Activated CD4-positive, alpha-beta T cell treated with anti-CD3 and anti-CD28 coated beads, Interleukin-2, amount 50 U/mL, for 16 hours (primary cell): ENCODE results near the gene CCNL1.

Source experiments
- DNase-seq: peaks from one replicate; pipeline ENCODE4 v3.0.0-alpha.2; 2020

The CCNL1 gene

DNA sequence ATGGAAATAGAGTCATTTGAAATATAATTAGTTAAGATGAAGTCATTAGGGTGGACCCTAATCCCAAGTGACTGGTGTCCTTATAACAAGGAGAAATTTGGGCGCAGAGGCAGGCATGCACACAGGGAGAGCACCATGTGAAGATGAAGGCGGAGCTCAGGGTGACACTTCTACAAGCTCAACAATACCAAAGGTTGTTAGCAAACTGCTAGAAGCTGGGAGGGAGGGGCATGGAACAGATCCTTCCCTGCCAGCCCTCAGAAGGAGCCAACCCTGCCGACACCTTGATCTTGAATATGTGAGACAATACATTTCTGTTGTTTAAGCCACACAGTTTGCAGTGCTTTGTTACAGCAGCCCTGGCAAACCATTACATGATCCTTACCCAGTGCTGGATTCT is 57.8 kb downstream of the CCNL1 start:
- DNase-seq: no peak

DNA sequence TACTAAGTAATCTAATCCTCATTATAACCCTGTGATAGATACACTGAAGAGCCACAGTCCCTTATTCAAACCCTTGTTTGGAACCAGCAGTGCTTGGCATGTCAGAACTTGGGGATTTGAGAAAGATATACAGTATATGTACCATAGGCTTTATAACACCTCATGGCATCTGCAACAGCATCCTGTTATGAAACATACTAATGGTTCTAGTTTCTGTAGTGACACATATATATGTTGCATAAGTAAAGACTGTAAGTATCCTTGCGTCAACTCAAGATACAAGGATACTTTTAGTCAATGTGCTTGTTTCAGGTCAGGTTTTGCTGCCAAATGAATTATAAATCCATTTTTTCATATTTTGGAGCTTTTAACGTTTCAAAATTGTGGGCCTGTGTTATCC is 58.5 kb downstream of the CCNL1 start:
- no peak for DNase-seq

DNA sequence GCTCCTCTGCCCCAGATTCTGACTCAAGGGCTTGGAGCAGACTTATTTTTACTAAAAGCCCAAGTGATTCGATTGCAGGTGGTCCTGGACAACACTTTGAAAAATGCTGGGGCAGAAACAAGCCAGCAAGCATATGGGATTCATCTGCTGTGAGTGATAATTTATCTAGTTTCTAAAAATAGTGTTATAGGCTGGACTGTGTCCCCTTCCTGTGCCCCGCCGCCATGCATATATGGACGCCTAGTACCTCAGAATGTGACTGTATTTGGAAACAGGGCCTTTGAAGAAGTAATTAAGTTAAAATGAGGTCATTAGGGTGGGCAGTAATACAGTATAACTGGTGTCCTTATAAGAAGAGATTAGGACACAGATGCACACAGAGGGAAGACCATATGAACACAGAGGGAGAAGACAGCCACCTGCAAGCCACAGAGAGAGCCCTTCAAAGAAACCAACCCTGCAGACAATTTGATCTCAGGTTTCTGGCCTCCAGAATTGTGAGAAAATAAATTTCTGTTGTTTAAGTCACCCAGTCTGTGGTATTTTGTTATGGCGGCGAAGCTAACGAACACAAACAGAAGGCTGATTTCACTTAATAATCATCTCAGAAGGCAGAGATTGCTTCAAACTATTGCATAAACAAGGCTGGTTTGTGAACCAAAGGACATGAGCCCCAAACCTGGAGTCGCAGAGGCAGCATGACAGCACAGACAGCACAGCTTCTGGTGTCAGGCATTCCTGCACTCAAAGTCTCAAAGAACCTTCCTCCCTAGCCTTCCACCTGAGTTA is 59.1 kb downstream of the CCNL1 start:
- no peak for DNase-seq

DNA sequence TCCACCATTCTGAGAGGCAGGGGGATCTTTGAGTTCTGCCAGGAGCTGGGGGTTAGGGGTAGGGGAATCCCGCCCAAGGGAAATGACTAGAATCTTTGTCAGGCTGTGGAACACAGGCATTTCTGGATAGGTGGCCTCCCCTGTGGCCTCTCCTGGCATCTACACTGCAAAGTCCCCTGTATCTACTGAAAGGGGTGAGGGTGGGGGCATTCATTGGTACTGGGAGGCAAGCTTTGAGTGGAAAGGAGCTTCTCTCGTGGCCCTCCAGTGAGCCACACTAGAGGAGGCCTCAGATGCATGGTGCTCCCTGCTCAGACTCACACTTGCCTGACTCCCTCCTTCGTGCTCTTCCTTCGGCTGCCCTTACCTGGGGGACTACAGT is 59.9 kb downstream of the CCNL1 start:
- DNase-seq: no peak

DNA sequence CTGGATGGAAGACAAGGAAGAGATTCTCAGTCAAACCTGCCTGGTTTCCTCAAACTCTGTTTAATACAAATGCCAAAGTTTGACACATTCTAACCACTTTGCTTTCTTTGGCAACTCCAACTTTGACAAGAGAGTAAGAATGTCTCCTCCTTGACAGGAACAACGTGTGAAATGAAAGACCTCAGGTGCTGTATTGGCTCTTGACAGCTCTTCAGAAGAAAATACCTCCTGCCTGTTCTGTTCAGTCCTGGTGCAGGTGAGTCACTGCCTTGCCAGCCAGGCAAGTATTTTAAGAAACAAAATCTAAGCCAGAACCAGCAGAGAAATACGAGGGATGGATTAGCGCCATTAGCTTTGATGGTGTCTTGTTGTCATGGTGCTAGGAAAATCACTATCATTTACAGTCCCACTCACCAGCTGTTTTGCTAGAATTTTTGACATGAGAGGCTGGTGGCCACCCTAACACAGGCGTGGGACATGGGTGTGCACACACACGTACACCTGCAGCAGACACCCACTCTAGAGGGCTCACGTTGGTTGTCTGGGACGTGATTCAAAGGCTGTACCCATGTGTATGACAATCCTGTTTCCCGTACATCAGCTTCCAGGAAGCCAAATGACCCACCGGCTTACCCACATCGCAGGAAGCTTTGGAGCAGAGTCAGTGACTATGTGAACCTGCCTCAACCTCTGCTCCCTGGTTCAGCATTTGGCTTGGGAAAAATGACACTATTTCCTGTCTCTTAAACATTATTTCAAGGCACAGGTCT is 60.4 kb downstream of the CCNL1 start:
- DNase-seq: no peak

DNA sequence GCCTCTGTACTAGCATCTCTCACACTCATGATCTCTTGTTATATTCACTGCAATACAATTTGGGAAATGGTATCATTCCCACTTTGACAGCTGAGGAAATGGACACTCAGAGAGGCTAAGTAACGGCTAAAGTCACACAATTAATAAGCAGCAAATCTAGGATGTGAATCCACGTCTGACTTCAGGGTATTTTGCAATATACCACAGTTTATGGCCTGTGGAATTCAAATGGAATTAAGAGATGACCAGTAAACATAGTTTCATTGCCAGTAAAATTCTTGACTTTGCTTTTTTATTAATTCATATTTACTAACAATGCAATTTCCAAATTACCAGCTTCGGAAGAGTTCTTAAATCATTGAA is 61.1 kb downstream of the CCNL1 start:
- DNase-seq: no peak

DNA sequence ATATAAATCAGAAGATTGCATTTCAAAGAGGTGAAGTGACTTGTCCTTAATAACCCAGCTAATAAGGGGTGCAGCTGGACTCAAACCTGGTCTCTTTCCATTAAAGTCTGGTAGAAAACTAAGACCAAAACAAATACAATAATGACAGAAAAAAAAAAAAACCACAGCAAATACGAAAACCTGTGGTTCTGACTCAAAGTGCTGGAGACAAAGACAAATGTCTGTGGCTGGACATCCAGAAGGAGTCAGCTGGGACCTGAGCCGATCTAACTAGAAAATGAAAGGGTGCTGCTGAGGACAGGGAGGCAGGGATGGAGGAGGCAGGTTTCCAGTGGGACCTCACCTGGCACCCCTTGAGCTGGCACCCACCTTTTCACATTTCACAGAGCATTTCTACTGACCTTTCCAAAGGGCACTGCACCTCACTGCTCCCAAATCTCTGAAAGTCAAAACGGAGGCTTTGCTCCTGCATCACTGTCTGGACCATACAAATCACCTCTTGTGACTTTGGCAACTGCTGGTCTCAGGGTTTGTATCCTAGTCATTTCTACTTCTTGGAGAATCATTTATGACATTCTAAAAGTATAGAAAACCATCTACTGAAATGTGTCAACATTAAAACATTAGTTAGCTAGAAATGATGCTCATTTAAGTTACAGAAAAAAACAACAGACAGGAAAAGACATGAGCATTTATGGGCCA is 61.7 kb downstream of the CCNL1 start:
- peak; percentile 61 for DNase-seq
